ENCODE data around the gene SGPL1.

SGPL1 gene

DNA sequence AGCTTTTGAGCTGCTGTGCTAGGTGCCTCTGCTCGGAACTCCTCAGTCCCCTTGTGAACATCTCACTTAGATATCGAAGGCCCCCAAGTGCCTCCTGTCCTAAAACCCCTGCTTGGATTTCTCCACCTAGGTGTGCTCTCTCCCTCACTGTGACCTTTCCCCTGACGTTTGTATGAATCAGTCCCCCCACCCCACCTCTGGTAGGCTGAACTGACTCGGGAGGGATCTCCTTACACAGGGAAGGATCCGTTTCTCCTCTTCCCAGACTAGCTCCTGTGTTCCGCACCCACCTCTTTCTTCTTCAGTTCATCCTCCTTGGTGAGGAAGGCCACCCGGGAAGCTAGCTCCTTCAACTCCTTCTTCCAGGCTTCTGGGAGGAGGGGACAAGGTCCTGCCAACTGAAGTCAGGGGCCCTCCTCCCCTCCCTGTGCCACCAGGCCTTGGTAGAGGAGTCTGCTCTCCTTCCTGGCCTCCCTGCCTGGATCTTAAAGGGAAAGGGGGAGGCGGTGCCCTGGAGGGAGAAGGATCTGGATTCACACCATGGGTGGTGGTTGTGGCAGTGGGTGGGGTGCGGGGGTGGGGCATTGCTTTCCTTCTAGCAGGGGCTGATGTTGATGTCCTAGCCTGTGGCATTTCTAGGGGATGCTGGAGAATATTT is 37.4 kb upstream of the SGPL1 start:
- H3K4me1 ChIP-seq (ENCODE audit: control insufficient read depth in 2 of 2, insufficient read depth in 1 of 2, low read depth in 1 of 2, low read length in 2 of 2) = peaks cover 0 to 5% of the 10 kb centered on the region in 2 donors
- H3K18ac ChIP-seq (ENCODE audit: low read length) = no peak overlapping the region
- H3K23ac ChIP-seq (ENCODE audit: low read depth, low read length, poor library complexity) = no peak overlapping the region
- H3K4ac ChIP-seq (ENCODE audit: low read length) = no peak overlapping the region
- no peak for DNase-seq (ENCODE audit: low spot score)
- no peaks in the 10 kb centered on the region for H3K79me1 ChIP-seq (ENCODE audit: low read depth, low read length)
- no peaks in the 10 kb centered on the region for H3K9me3 ChIP-seq (replicated peaks in 1 of 2; ENCODE audit: control insufficient read depth in 2 of 2, insufficient read depth in 1 of 2, low read depth in 1 of 2, low read length in 2 of 2)
- no peak overlapping the region for H3K4me3 ChIP-seq (ENCODE audit: low read length in 2 of 2)
- H3K4me2 ChIP-seq (ENCODE audit: insufficient read depth, low read length, poor library complexity, severe bottlenecking) = no peak overlapping the region
- no peak overlapping the region for H2BK5ac ChIP-seq (ENCODE audit: low read length)
- peak overlapping the region; percentile 26 for H2AK5ac ChIP-seq (ENCODE audit: low read depth, low read length)
- no peak overlapping the region for H2BK120ac ChIP-seq (ENCODE audit: low read depth, low read length)
- no peak overlapping the region for H3K9ac ChIP-seq (ENCODE audit: low read depth, low read length, poor library complexity)
- H2BK15ac ChIP-seq (ENCODE audit: low read length) = no peak overlapping the region
- no peak overlapping the region for H4K8ac ChIP-seq (ENCODE audit: low read depth, low read length)
- H3K27ac ChIP-seq (replicated peaks; ENCODE audit: low read length) = no peak overlapping the region
- H3K14ac ChIP-seq (ENCODE audit: low read length) = no peak overlapping the region
- H3K27me3 ChIP-seq (ENCODE audit: control insufficient read depth in 3 of 3, insufficient read depth in 3 of 3, low read depth in 1 of 3, low read length in 3 of 3) = peaks cover 0 to 37% (median 1%) of the 10 kb centered on the region in 3 experiments
- no peak overlapping the region for H2BK12ac ChIP-seq (ENCODE audit: low read length)
- no CpG with 5 or more reads among the region's 9 CpGs for WGBS, 2 donors (ENCODE audit: extremely low coverage in 2 of 2, insufficient read length in 2 of 2, insufficient replicate concordance in 1 of 2)
- H4K91ac ChIP-seq (ENCODE audit: low read depth, low read length, poor library complexity) = no peak overlapping the region
- H2AFZ ChIP-seq (ENCODE audit: low read length) = no peak overlapping the region
- no peaks in the 10 kb centered on the region for H3K36me3 ChIP-seq (replicated peaks in 1 of 2; ENCODE audit: control insufficient read depth in 2 of 2, insufficient read depth in 2 of 2, low read length in 2 of 2)

DNA sequence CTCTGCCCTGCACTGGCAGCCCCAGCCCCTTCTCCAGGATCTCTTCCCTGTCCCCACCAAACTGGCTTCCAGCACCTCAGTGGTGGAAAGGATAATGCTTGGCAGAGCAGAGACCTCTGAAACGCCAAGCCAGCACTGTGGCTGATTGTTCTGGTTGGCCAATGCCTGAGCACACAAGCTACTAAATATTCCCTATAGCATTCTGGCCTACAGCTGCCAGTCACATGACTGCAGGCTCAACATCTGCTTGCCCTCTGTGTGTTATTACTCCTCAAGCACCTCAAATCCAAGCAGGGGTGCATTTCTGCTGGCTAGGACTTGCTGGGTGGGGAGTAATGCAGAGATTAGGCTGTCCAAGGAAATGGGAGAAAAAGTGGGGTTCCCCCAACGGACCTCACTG is 36.7 kb upstream of the SGPL1 start:
- Histone ChIP-seq H3K18ac (ENCODE audit: low read length) (peak overlapping the region; percentile 86), H2BK12ac (ENCODE audit: low read length) (no peak overlapping the region), H3K4me2 (ENCODE audit: insufficient read depth, low read length, poor library complexity, severe bottlenecking) (no peak overlapping the region), H2BK5ac (ENCODE audit: low read length) (no peak overlapping the region), H3K27ac (replicated peaks; ENCODE audit: low read length) (no peak overlapping the region), H3K4ac (ENCODE audit: low read length) (no peak overlapping the region), H4K91ac (ENCODE audit: low read depth, low read length, poor library complexity) (no peak overlapping the region), H3K4me1 (ENCODE audit: control insufficient read depth in 2 of 2, insufficient read depth in 1 of 2, low read depth in 1 of 2, low read length in 2 of 2) (peaks cover 0 to 5% of the 10 kb centered on the region in 2 donors), H3K23ac (ENCODE audit: low read depth, low read length, poor library complexity) (no peak overlapping the region), H2AK5ac (ENCODE audit: low read depth, low read length) (no peak overlapping the region), H3K79me1 (ENCODE audit: low read depth, low read length) (no peaks in the 10 kb centered on the region), H3K9me3 (replicated peaks in 1 of 2; ENCODE audit: control insufficient read depth in 2 of 2, insufficient read depth in 1 of 2, low read depth in 1 of 2, low read length in 2 of 2) (no peaks in the 10 kb centered on the region), H4K8ac (ENCODE audit: low read depth, low read length) (no peak overlapping the region), H3K14ac (ENCODE audit: low read length) (peak overlapping the region; percentile 63), H2BK15ac (ENCODE audit: low read length) (peak overlapping the region; percentile 59), H3K36me3 (replicated peaks in 1 of 2; ENCODE audit: control insufficient read depth in 2 of 2, insufficient read depth in 2 of 2, low read length in 2 of 2) (no peaks in the 10 kb centered on the region), H2AFZ (ENCODE audit: low read length) (no peak overlapping the region), H3K4me3 (ENCODE audit: low read length in 2 of 2) (no peak overlapping the region), H3K9ac (ENCODE audit: low read depth, low read length, poor library complexity) (no peak overlapping the region), H3K27me3 (ENCODE audit: control insufficient read depth in 3 of 3, insufficient read depth in 3 of 3, low read depth in 1 of 3, low read length in 3 of 3) (peaks cover 0 to 42% (median 1%) of the 10 kb centered on the region in 3 experiments), H2BK120ac (ENCODE audit: low read depth, low read length) (no peak overlapping the region)
- DNase-seq (ENCODE audit: low spot score) = no peak
- no CpG with 5 or more reads among the region's 2 CpGs for WGBS, 2 donors (ENCODE audit: extremely low coverage in 2 of 2, insufficient read length in 2 of 2, insufficient replicate concordance in 1 of 2)

DNA sequence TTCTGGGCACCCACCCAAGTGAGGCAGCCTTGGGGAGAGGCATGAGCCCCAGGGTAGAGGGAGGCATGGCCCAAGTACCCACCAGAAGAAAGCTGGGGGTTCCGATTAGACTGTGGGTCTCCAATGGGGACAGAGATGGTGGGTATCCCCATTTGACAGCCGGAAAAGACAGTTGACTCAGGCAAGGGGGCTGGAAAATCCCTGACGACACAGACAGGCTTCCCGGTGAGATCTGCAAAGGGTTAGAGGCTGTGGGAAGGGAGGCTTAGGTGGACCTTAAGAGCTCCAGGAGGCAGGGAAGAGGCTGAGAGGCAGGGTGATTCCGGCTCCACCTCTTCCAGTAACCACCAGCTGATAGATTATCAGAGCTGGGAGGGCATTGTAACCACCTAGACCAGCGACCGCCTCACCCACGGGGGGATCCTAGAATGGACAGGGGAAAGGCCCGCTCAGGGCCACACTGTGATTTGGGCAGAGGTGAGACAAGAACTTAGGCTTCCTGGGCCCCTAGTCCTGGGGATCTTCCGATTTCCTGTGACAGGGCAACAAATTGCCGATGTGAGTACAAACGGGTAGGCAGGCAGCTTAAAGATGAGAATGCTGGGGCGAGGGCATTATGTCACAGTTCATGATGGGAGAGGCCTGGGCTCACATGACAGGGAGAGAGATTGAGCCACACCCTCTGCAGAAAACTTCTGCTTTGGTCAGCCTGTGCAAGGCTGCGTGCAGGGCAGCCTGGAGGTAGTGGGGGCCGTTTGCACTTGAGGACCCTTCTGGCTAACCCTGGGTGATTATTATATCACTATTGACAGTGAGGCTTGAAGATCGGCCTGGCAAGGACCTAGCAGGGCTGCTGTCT is 36.0 kb upstream of the SGPL1 start:
- Histone ChIP-seq H3K9ac (ENCODE audit: low read depth, low read length, poor library complexity) (no peak overlapping the region), H2BK5ac (ENCODE audit: low read length) (no peak overlapping the region), H2BK120ac (ENCODE audit: low read depth, low read length) (no peak overlapping the region), H3K27ac (replicated peaks; ENCODE audit: low read length) (no peak overlapping the region), H4K91ac (ENCODE audit: low read depth, low read length, poor library complexity) (no peak overlapping the region), H3K79me1 (ENCODE audit: low read depth, low read length) (no peaks in the 10 kb centered on the region), H4K8ac (ENCODE audit: low read depth, low read length) (no peak overlapping the region), H3K14ac (ENCODE audit: low read length) (no peak overlapping the region), H3K9me3 (replicated peaks in 1 of 2; ENCODE audit: control insufficient read depth in 2 of 2, insufficient read depth in 1 of 2, low read depth in 1 of 2, low read length in 2 of 2) (no peaks in the 10 kb centered on the region), H2BK15ac (ENCODE audit: low read length) (peak overlapping the region; percentile 59), H3K4ac (ENCODE audit: low read length) (no peak overlapping the region), H3K27me3 (ENCODE audit: control insufficient read depth in 3 of 3, insufficient read depth in 3 of 3, low read depth in 1 of 3, low read length in 3 of 3) (peaks cover 0 to 49% (median 1%) of the 10 kb centered on the region in 3 experiments), H3K4me3 (ENCODE audit: low read length in 2 of 2) (no peak overlapping the region), H3K23ac (ENCODE audit: low read depth, low read length, poor library complexity) (no peak overlapping the region), H3K4me2 (ENCODE audit: insufficient read depth, low read length, poor library complexity, severe bottlenecking) (no peak overlapping the region), H3K36me3 (replicated peaks in 1 of 2; ENCODE audit: control insufficient read depth in 2 of 2, insufficient read depth in 2 of 2, low read length in 2 of 2) (no peaks in the 10 kb centered on the region), H2AFZ (ENCODE audit: low read length) (no peak overlapping the region), H2AK5ac (ENCODE audit: low read depth, low read length) (peak overlapping the region; percentile 19), H3K4me1 (ENCODE audit: control insufficient read depth in 2 of 2, insufficient read depth in 1 of 2, low read depth in 1 of 2, low read length in 2 of 2) (peaks cover 0 to 5% of the 10 kb centered on the region in 2 donors), H2BK12ac (ENCODE audit: low read length) (no peak overlapping the region), H3K18ac (ENCODE audit: low read length) (peak overlapping the region; percentile 52)
- WGBS, 2 donors (ENCODE audit: extremely low coverage in 2 of 2, insufficient read length in 2 of 2, insufficient replicate concordance in 1 of 2) = no CpG with 5 or more reads among the region's 16 CpGs
- DNase-seq (ENCODE audit: low spot score) = no peak

DNA sequence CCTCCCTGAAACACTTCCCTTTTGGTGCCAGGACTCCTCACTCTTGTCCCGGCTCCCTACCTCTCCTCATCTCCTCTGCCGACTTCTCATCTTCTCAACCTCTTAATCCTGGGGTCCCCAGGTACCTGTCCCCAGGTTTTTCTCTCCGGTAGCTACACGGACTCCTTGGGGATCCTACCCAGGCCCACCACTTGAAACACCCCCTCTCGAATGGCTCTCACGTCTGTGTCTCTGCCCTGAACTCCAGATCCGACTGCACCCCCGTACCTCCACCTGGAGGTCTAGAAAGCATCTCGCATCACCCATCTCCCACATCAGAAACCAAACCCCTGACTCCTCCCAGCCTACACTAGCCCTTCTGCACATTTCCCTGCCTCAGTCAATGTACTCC is 35.4 kb upstream of the SGPL1 start:
- peaks cover 0 to 53% (median 1%) of the 10 kb centered on the region in 3 experiments for H3K27me3 ChIP-seq (ENCODE audit: control insufficient read depth in 3 of 3, insufficient read depth in 3 of 3, low read depth in 1 of 3, low read length in 3 of 3)
- WGBS, 2 donors (ENCODE audit: extremely low coverage in 2 of 2, insufficient read length in 2 of 2, insufficient replicate concordance in 1 of 2) = no CpG with 5 or more reads among the region's 9 CpGs
- H2BK5ac ChIP-seq (ENCODE audit: low read length) = no peak overlapping the region
- no peak overlapping the region for H3K27ac ChIP-seq (replicated peaks; ENCODE audit: low read length)
- H3K9me3 ChIP-seq (replicated peaks in 1 of 2; ENCODE audit: control insufficient read depth in 2 of 2, insufficient read depth in 1 of 2, low read depth in 1 of 2, low read length in 2 of 2) = no peaks in the 10 kb centered on the region
- no peak overlapping the region for H3K18ac ChIP-seq (ENCODE audit: low read length)
- DNase-seq (ENCODE audit: low spot score) = no peak
- H2AK5ac ChIP-seq (ENCODE audit: low read depth, low read length) = no peak overlapping the region
- H2BK12ac ChIP-seq (ENCODE audit: low read length) = no peak overlapping the region
- H3K4me2 ChIP-seq (ENCODE audit: insufficient read depth, low read length, poor library complexity, severe bottlenecking) = no peak overlapping the region
- no peak overlapping the region for H2BK15ac ChIP-seq (ENCODE audit: low read length)
- H2BK120ac ChIP-seq (ENCODE audit: low read depth, low read length) = no peak overlapping the region
- H3K4me1 ChIP-seq (ENCODE audit: control insufficient read depth in 2 of 2, insufficient read depth in 1 of 2, low read depth in 1 of 2, low read length in 2 of 2) = peaks cover 0 to 7% of the 10 kb centered on the region in 2 donors
- H2AFZ ChIP-seq (ENCODE audit: low read length) = no peak overlapping the region
- H3K9ac ChIP-seq (ENCODE audit: low read depth, low read length, poor library complexity) = no peak overlapping the region
- H3K36me3 ChIP-seq (replicated peaks in 1 of 2; ENCODE audit: control insufficient read depth in 2 of 2, insufficient read depth in 2 of 2, low read length in 2 of 2) = no peaks in the 10 kb centered on the region
- H3K4ac ChIP-seq (ENCODE audit: low read length) = no peak overlapping the region
- no peak overlapping the region for H4K91ac ChIP-seq (ENCODE audit: low read depth, low read length, poor library complexity)
- H3K23ac ChIP-seq (ENCODE audit: low read depth, low read length, poor library complexity) = no peak overlapping the region
- H3K14ac ChIP-seq (ENCODE audit: low read length) = no peak overlapping the region
- H3K4me3 ChIP-seq (ENCODE audit: low read length in 2 of 2) = no peak overlapping the region
- H4K8ac ChIP-seq (ENCODE audit: low read depth, low read length) = no peak overlapping the region
- no peaks in the 10 kb centered on the region for H3K79me1 ChIP-seq (ENCODE audit: low read depth, low read length)
